SHP77 treated with DMSO at 0.1 percent for 48 hours (cell line): ENCODE results near the gene PSME1.
"Not testable (repeated sequence)": the region's sequence is repeated elsewhere in the genome, so short reads cannot be mapped to it uniquely, and the experiment has no call there.

ENCODE experiments used
- DNase-seq: peaks from one replicate; lab custom pipeline; 2025; lab: John Stamatoyannopoulos, UW

Gene PSME1

GRCh38 chr14:24105609-24106239 is 30.3 kb upstream of the PSME1 start:
- DNase-seq: not testable (repeated sequence)

- DNase-seq: no peak
Measured at GRCh38 chr14:24106672-24107271, 29.2 kb upstream of the PSME1 start.

- DNase-seq: no peak
Measured at GRCh38 chr14:24108336-24108874, 27.6 kb upstream of the PSME1 start.

GRCh38 chr14:24110060-24110459 is 25.9 kb upstream of the PSME1 start:
- no peak for DNase-seq

GRCh38 chr14:24110523-24110922 is 25.5 kb upstream of the PSME1 start:
- no peak for DNase-seq

GRCh38 chr14:24113379-24113800 is 22.6 kb upstream of the PSME1 start:
- DNase-seq: peak; percentile 50

- peak; percentile 98 for DNase-seq
Measured at GRCh38 chr14:24113801-24114531, 22.0 kb upstream of the PSME1 start.

GRCh38 chr14:24114532-24115421 is 21.2 kb upstream of the PSME1 start, which contains the start of the genes DCAF11 and NRL:
DCAF11 (plus strand) TSS chr14:24114777; CDS start chr14:24115595, 818 bp downstream.
NRL (minus strand) TSS chr14:24114949; CDS start chr14:24082848, 32,101 bp downstream.
- peak; percentile 100 for DNase-seq

- DNase-seq: no peak
Measured at GRCh38 chr14:24115422-24116127, 20.4 kb upstream of the PSME1 start.

- no peak for DNase-seq
Measured at GRCh38 chr14:24116128-24116814, 19.7 kb upstream of the PSME1 start.

- DNase-seq: no peak
Measured at GRCh38 chr14:24117179-24117578, 18.8 kb upstream of the PSME1 start.

GRCh38 chr14:24119691-24120090 is 16.3 kb upstream of the PSME1 start:
- DNase-seq: no peak

GRCh38 chr14:24121210-24121609 is 14.8 kb upstream of the PSME1 start:
- DNase-seq: no peak

- no peak for DNase-seq
Measured at GRCh38 chr14:24122416-24122815, 13.6 kb upstream of the PSME1 start.

- DNase-seq: no peak
Measured at GRCh38 chr14:24122898-24123297, 13.1 kb upstream of the PSME1 start.

- no peak for DNase-seq
Measured at GRCh38 chr14:24123424-24124417, 12.3 kb upstream of the PSME1 start.

GRCh38 chr14:24126939-24127338 is 9.1 kb upstream of the PSME1 start:
- DNase-seq: no peak

- DNase-seq: no peak
Measured at GRCh38 chr14:24127673-24128072, 8.3 kb upstream of the PSME1 start.

GRCh38 chr14:24129410-24129998 is 6.5 kb upstream of the PSME1 start:
- DNase-seq: no peak
